ENCODE data around the gene DEXI. TPM values are rescaled to one million over a fixed set of nuclear protein-coding genes. Genes with fewer than 3 reads are reported as not detected.
"Not testable (repeated sequence)": the region's sequence is repeated elsewhere in the genome, so short reads cannot be mapped to it uniquely, and the experiment has no call there.

DEXI gene
- total and polyA plus RNA-seq, 9 donors = 26.5 to 73.4 (median 45.7) TPM

GRCh38 chr16:10931134-10931533 is 11.1 kb downstream of the DEXI start:
- Histone ChIP-seq H3K36me3 (no peaks in the 10 kb centered on the region), H3K27me3 (no peaks in the 10 kb centered on the region), H3K9me3 (no peaks in the 10 kb centered on the region), H3K27ac (no peak overlapping the region), H3K4me3 (no peak overlapping the region), H3K4me1 (ENCODE audit: insufficient read depth) (peaks cover 2% of the 10 kb centered on the region)
- intact Hi-C loops (cut with DNase I) = loop anchor here in 1 of 4 donors (10.0 kb wide), 1 partner anchor 176 kb away; no protein-coding TSS in a partner anchor
- TF ChIP-seq POLR2A (IDR thresholded peaks at IDR 0.05) = no peak
- TF ChIP-seq EP300 (IDR thresholded peaks at IDR 0.05) = no peak
- no peak for TF ChIP-seq CTCF (IDR thresholded peaks at IDR 0.05)
- no peak for DNase-seq
- WGBS, 3 donors = 56 to 60% (median 56%) methylated on average over 7 of the region's 7 CpGs

- Histone ChIP-seq H3K36me3 (no peaks in the 10 kb centered on the region), H3K27ac (no peak overlapping the region), H3K4me3 (no peak overlapping the region), H3K9me3 (no peaks in the 10 kb centered on the region), H3K27me3 (no peaks in the 10 kb centered on the region), H3K4me1 (ENCODE audit: insufficient read depth) (peaks cover 2% of the 10 kb centered on the region)
- intact Hi-C loops (cut with DNase I) = loop anchor here in 1 of 4 donors (10.0 kb wide), 1 partner anchor 176 kb away; no protein-coding TSS in a partner anchor
- no peak for DNase-seq
- TF ChIP-seq EP300 (IDR thresholded peaks at IDR 0.05) (no peak), POLR2A (IDR thresholded peaks at IDR 0.05) (no peak), CTCF (IDR thresholded peaks at IDR 0.05) (no peak)
- WGBS, 3 donors = 69 to 77% (median 70%) methylated on average over 2 of the region's 2 CpGs
These were observed 11.5 kb downstream of the DEXI start for GRCh38 chr16:10930755-10931093.

DNA sequence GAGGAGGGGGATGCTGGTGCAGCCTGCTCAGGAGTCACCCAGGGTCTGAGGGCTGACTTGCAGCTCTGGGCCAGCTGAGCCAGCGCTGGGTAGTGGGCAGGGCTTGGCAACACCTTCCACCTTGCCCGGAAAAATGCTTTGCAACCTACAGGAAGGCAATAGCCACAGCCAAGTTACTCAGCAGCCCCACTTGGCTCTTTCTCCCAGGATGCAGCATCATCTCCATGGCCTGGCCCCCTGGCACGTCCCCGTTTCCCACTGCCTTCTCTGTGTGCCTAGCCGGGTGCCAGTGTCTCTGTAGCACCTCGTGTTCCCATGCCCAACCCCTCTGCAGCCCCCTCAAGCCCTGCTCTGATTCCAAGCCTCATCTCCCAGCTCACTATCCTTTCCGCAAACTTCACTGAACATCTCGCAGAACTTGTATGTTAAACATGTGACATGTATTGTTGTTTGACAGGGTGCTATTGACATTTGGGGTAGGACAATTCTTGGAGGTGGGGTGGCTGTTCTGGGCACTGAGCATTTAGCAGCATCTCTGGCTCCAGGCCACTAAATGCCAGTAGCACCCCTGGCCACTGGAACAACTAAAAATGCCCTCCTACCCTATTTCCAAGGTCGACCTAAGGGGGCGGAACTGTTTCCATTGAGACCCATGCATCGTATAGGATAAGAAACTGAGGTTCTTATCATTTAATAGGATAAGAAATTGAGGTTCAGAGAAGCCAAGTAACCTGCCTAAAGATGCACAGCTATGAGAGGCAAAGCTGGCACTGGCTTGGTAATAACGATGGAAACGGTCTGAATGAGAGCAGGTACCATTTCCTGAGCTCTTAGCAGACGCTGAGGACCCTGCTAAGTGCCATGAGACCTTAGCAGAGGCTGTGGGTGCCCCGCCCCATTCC is 12.2 kb downstream of the DEXI start:
- Histone ChIP-seq H3K4me3 (no peak overlapping the region), H3K27me3 (no peaks in the 10 kb centered on the region), H3K9me3 (no peaks in the 10 kb centered on the region), H3K36me3 (no peaks in the 10 kb centered on the region), H3K27ac (no peak overlapping the region), H3K4me1 (ENCODE audit: insufficient read depth) (no peaks in the 10 kb centered on the region)
- TF ChIP-seq EP300 (IDR thresholded peaks at IDR 0.05) = no peak
- no peak for TF ChIP-seq CTCF (IDR thresholded peaks at IDR 0.05)
- TF ChIP-seq POLR2A (IDR thresholded peaks at IDR 0.05) = no peak
- 73 to 77% (median 75%) methylated on average over 15 of the region's 15 CpGs for WGBS, 3 donors
- intact Hi-C loops (cut with DNase I) = loop anchor here in 3 of 4 donors (10.0 kb wide), 3 partner anchors 165 to 415 kb away; no protein-coding TSS in a partner anchor
- DNase-seq = no peak

- H3K27ac ChIP-seq; H3K4me1 ChIP-seq (ENCODE audit: insufficient read depth); H3K4me3 ChIP-seq; DNase-seq; H3K9me3 ChIP-seq; H3K36me3 ChIP-seq; H3K27me3 ChIP-seq: not testable (repeated sequence)
- WGBS, 3 donors = 57 to 71% (median 58%) methylated on average over 12 of the region's 12 CpGs
- intact Hi-C loops (cut with DNase I) = loop anchor here in 3 of 4 donors (10.0 kb wide), 2 partner anchors 164 to 414 kb away; no protein-coding TSS in a partner anchor
These were observed 13.2 kb downstream of the DEXI start for GRCh38 chr16:10929097-10929496.
